ENCODE measurements around the gene PLOD1.

Gene PLOD1

GRCh38 chr1:11979028-11979850 lies 44.7 kb downstream of the PLOD1 start:
- no peak for DNase-seq

GRCh38 chr1:11979851-11980675 lies 45.5 kb downstream of the PLOD1 start, which contains the start of gene MFN2:
MFN2 (plus strand) TSS chr1:11980444; CDS start chr1:11989169, 8,725 bp downstream.
- peak; percentile 70 to 99 (median 95) for DNase-seq

GRCh38 chr1:11980676-11980972 lies 46.1 kb downstream of the PLOD1 start:
- DNase-seq = no peak

- no peak for DNase-seq
Observed at GRCh38 chr1:11981378-11982009, 47.0 kb downstream of the PLOD1 start.

- no peak for DNase-seq
Observed at GRCh38 chr1:11982010-11982392, 47.5 kb downstream of the PLOD1 start.

GRCh38 chr1:11984121-11984520 lies 49.6 kb downstream of the PLOD1 start:
- no peak for DNase-seq

- DNase-seq = no peak
Observed at GRCh38 chr1:11984576-11984975, 50.1 kb downstream of the PLOD1 start.

GRCh38 chr1:11985171-11985570 lies 50.7 kb downstream of the PLOD1 start:
- DNase-seq = no peak

- DNase-seq = no peak
Observed at GRCh38 chr1:11985851-11986250, 51.3 kb downstream of the PLOD1 start.

- no peak for DNase-seq
Observed at GRCh38 chr1:11989669-11990068, 55.2 kb downstream of the PLOD1 start.

GRCh38 chr1:11990303-11991032 lies 56.0 kb downstream of the PLOD1 start:
- DNase-seq = no peak

GRCh38 chr1:11991969-11992676 lies 57.6 kb downstream of the PLOD1 start:
- DNase-seq = no peak

GRCh38 chr1:11997081-11997850 lies 62.7 kb downstream of the PLOD1 start:
- no peak for DNase-seq

- DNase-seq = no peak
Observed at GRCh38 chr1:11998636-11999035, 64.1 kb downstream of the PLOD1 start.

GRCh38 chr1:11999236-11999635 lies 64.7 kb downstream of the PLOD1 start:
- no peak for DNase-seq

GRCh38 chr1:12001249-12001917 lies 66.9 kb downstream of the PLOD1 start:
- DNase-seq = peak in 1 of 14 donors; percentile 5

- DNase-seq = no peak
Observed at GRCh38 chr1:12001996-12002493, 67.5 kb downstream of the PLOD1 start.

- DNase-seq = no peak
Observed at GRCh38 chr1:12003762-12004161, 69.2 kb downstream of the PLOD1 start.

- peak in 1 of 14 donors; percentile 27 for DNase-seq
Observed at GRCh38 chr1:12005488-12006166, 71.1 kb downstream of the PLOD1 start.
